ENCODE results near the gene DUSP12.
"Not testable (repeated sequence)": the region's sequence is repeated elsewhere in the genome, so short reads cannot be mapped to it uniquely, and the experiment has no call there.

Gene DUSP12

DNA sequence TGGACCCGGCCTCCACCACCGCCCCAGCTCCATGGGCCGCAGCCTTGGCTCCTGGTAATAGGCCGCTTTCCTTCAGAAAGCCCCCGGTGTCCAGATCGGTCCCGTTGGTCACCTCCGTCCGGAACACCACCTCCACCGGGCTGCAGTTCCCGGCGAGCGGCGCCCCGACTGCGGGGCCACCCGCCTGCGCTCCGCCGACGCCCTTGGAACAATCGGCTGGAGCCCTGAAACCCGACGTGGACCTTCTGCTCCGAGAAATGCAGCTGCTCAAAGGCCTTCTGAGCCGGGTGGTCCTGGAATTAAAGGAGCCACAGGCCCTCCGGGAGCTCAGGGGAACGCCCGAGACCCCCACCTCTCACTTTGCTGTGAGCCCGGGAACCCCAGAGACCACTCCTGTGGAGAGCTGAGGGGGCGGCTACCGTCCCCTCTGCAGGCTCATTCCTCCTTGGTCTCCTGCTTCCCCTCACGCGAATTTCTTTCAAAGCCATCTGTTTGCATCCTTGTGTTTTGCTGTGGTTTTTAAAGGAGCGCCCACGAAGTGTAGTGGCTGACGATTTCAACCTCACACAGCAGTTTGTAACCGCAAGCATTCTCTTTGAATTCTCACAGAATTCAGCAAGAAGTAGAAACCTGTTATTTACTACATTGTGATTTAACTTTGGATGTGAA lies 22.2 kb upstream of the DUSP12 start:
- DNase-seq (ENCODE audit: low read depth) = no peak

DNA sequence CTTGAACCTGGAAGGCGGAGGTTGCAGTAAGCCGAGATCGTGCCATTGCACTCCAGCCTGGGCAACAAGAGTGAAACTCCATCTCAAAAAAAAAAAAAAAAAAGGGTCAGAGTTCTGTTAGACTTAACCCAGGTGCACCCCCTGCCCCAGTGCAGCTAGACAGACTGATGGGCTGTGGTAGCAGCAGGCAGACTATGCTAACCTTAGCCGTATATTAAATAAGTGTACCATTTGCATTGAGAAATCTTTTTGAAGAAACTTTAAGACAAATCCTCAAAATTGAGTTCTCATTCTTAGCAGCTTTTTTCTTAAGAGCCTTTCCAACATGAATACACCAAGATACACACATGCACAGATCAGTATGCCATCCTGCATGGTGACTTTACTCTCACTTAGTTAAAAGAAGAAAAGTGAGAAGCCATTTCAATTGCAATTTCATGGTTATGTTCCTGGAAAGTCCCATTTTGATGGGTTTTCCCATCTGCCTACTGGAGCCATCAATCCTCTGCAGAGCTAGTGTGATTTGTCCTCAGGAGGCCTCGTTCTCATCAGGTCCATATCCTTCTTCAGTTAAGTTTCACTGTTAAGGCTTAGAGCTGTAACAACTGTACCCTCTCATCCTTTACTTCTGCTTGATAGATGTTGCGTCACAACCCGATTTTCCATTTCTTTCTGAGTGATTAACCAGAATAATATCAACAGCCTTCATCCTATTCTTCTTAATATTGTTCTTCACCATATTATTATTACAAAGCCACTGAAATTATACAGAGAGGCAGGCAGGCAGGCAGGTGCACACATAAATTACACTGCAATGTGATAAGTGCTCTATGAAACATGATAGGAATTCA lies 21.0 kb upstream of the DUSP12 start:
- DNase-seq (ENCODE audit: low read depth) = no peak

DNA sequence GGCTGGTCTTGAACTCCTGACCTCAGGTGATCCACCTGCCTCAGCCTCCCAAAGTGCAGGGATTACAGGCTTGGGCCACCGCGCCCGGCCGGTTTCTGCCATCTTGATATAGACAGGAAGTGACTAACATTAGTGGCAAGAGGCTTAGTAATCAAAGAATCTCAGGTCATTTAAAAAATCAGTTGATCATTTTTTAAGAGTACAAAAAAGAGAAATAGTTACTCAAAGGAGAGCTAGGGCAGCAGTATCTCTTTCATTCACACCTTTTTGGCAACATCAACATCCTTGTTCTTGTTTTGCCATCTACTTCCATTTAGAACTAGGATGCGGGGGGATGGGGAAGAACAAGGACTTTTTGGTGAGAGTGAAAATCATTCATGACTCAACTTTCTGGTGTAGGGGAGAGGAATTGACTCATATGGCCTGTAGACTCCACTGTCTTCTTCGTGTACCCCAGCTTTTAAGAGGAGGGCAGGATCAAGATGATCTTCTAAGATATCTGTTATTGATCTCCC lies 19.5 kb upstream of the DUSP12 start:
- DNase-seq (ENCODE audit: low read depth) = no peak

DNA sequence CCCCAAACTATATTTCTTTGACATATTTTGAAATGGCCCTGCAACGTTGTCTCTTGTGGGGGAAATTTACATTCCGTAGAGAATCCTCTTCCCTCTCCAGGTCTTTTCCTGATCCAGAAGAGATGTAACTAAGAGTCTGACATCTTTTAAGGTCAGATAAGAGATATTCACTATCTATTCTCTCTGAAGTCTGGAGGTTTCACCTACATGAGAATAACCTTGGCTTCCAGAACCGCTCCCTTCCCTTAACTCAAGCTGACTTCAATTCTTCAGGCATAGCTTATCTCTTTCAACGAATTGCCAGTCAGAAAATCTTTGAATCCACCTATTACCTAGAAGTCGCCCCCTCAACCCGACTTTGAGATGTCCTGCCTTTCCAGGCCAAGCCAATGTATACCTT lies 18.3 kb upstream of the DUSP12 start:
- no peak for DNase-seq (ENCODE audit: low read depth)

DNA sequence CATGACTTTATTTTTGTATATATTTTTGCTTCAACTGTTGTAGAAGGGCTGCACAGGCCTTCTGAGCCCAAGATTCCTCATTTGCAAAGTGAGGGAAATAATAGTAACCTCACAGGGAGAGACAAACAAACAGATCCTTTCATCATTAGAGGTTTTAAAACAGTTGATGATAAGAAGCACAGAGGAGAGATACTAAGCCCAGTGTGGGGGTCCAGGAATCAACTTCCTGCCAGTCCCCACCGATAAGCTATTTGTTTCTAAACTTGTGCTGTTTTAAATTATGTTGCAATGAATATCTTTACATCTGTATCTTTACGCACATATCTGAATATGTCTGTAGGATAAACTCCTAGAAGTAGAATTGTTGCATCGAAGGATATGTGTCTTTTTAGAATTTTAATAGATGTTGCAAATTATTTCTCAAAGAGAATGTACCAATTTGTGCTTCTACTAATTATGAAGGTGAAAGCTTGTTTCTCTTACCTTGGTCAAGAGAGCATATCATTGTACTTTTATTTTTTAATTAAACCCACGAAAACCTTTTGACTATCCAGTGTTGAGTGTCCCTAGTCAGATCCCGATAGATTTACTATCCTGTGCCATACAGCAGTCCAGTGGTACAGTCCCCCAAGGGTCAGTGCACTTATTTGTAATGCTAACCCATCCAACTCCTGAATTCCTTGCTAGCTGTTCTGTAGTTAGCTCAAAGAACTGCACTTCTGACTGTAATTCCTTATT lies 17.4 kb upstream of the DUSP12 start:
- no peak for DNase-seq (ENCODE audit: low read depth)

DNA sequence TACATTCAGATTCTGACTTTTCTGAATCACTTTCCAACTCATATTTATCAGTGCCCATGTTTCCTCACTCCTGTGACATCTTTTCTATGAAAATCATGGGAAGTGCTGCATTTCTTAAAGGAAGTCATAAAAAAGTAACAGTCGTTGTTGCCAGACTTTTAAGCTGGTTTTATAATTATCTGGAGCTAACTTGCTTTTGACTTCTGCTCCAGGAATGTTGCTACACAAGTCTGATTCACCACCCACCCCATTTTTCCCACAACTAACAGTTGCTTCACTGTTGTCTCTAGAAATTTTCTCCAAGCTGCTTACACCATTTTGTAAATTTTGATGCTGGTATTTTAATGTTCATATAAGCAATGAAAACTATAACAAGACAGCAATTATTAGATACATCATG lies 16.1 kb upstream of the DUSP12 start:
- DNase-seq (ENCODE audit: low read depth) = no peak

DNA sequence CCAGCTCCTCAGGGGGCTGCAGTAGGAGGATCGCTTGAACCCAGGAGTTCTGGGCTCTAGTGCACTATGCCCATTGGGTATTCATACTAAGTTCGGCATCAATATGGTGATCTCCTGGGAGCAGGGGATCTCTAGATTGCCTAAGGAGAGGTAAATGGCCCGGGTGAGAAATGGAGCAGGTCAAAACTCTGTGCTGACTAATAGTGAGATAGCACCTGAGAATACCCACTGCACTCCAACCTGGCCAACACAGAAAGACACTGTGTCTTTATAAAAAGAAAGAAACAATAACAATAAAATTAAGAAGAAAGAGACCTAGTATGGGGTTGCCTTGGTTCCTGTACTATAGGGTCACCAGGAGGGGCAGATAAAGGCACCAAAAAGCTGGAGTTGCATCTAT lies 13.7 kb upstream of the DUSP12 start:
- DNase-seq (ENCODE audit: low read depth) = no peak

DNA sequence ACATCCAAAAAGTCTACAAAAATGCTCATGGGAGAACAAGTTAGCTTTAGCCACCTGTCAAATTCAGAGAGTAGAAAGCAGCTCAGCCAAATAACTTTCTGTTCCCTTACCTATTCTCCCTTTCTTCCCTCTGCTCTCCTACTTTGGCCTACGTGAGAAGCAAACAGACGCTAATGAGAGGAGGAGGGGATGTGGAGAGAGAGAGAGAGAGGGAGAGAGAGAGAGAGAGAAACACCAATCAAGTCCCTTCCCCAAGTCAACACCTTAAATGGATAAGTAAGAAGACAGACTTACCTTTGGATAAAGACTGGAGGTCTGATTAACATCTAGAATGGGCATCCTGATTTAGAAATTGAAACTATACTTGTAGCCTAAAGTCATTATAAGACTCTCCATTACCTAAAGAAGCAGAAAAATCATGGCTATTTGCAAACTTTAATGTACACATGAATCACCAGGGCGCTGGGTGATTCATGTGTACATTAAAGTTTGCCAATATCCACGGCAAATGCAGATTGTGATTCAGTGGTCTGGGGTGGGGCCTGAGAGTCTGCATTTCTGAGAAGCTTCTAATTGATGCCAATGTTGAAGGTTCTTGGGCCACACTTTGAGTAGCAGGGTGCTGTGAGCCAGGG lies 13.1 kb upstream of the DUSP12 start:
- no peak for DNase-seq (ENCODE audit: low read depth)

DNA sequence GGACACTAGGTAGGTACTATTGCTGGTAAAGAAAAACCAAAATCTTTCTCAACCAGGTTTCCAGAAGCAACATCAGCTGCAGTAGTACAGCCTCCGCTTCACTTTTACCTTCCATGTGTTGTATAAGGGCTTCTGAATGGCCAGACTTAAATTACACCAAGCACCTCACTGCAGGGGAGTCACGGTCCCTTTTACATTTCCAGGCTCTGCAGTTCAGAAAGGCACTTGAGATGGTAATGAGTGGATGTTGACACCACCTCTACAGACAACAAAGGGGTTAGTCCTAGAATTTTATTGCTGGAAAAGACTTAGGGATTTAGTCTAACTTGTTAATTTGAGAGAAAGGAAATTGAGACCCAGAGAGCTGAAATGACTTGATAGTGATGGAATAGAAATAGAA lies 12.0 kb upstream of the DUSP12 start:
- no peak for DNase-seq (ENCODE audit: low read depth)

DNA sequence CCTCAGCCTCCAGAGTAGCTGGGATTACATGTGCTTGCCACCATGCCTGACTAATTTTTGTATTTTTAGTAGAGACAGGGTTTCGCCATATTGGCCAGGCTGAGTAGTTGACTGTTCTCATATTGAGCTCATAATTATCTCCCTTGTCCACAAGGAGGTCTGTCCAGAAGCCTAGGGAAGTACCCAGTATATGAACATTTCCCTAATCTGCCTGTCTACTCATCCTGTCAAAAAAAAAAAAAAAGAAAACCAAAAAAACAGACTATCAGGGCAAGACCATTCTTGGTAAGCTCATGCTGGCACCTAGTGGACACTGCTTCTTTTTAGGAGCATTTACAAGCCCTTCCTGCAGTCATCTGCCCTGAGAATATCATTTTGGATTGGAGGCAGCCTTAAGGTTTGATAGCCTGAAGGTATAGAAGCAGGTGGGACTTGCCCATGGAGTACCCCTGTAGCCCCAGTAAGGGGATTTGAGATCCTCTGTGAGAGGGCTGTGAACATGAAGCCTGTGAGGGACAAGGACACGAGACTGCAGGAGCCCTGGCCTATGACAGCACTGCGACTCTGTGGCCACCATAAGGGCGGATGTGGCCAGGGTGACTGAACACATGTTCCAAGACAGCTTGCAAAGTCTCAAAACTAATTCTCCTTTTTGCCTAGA lies 10.8 kb upstream of the DUSP12 start:
- peak; percentile 70 for DNase-seq (ENCODE audit: low read depth)

DNA sequence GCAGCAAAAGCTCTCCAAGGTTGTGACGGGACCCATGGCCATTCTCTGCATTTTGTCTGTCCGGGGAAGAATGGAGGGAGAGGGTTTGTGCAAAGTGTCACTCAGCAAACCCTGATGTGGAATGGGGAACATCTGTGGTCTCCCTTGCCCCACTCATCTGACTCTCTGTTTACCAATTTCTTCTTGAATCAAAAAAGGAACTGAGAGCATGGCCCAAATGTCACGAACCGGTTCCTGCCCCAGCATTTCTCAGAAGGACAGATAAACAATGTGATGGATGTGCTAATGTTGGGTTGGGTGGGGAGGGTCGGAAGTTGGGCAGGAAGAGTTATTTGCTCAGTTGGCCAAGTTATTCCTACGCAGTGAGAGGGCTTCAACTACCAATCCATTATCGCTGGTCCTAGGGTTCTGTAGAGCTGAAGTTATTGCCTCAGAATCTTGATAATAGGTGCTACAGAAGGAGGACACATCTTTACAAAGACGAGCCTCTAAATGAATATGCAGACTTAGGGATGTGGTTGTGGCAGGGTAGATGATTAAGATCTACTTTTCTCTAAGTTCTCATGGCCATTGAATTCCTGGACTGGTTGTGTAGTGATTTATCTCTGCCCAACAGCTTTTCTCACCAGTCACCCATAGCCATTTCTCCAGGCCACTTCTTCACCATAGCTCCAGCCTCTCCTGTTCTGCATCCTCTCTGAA lies 9.6 kb upstream of the DUSP12 start:
- DNase-seq (ENCODE audit: low read depth) = no peak

DNA sequence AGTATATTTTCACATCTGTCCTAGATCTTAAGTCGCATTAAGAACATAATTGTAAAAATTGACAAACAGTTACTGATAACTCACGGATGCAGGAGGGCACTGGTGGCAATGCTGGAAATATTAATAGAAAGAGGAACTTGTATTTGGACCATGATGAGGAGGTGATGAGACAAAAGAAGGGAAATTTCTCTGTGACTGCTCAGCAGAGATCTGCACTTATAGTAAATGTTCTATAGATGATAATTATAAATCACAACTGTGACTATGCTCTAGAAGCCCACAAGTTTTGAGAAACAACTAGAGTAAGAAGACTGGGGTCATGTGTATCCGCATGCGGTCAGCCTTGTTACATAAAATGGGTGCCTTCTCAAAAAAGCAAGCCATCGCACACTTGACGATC lies 8.7 kb upstream of the DUSP12 start:
- DNase-seq (ENCODE audit: low read depth) = no peak

DNA sequence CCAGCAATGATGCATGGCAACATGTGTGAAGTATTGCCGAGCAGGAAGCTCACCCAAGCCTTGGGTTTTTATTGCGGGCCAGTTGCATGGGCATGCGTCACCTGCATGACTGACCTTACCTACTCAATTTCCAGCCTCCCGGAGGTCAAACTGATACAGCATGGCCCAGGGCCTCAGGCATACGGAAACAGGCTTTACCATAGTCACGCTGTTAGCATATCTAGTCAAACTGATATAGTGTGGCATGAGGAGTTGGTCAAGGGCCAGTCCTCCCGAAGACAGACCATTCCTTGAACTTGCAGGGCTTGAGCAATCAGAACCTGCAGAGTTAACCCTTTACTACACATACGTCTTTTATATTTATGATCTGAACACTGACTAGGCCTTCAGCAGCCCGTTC lies 6.4 kb upstream of the DUSP12 start:
- DNase-seq (ENCODE audit: low read depth) = no peak

DNA sequence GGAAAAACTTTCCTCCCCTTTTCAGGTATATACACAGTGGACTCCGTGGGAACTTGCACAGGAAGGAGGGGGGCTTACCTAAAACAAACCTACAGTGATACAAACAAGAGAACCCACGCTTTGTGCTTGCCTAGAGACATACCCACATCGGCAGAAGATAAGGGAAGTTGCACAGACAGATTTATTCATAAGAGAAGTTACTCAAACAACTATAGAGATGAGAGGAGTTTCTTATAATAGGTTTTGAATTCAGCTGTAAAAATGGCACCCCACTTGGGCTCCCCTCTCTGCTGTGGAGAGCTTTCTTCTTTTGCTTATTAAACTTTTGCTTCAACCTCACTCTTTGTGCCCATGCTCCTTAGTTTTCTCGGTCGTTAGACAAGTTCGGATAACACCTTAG lies 1.8 kb upstream of the DUSP12 start:
- DNase-seq (ENCODE audit: low read depth) = no peak

DNA sequence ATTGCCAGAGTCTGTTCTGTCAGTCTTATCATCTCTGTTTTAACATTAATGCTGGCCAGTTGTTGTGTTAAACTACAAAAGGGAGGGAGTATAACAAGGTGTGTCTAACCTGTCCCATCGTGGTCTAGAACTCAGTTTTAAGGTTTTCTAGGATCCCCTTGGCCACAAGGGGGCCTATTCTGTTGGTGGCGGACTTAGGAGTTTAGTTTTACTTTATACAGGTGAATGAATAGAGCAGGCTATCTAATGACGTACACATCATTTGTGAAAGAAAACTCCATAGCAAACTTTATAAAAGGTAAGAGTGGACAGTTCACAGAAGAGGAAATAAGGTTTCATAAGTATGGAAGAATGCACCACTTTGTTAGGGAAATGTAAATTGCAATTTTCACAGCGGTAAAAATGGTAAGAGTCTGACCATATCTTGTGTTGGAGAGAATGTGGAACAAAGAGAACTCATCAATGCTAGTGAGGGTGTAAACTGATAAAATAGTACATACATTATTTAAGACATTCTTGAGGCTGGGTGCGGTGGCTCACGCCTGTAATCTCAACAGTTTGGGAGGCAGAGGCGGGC lies 14.0 kb downstream of the DUSP12 start:
- DNase-seq (ENCODE audit: low read depth) = no peak

DNA sequence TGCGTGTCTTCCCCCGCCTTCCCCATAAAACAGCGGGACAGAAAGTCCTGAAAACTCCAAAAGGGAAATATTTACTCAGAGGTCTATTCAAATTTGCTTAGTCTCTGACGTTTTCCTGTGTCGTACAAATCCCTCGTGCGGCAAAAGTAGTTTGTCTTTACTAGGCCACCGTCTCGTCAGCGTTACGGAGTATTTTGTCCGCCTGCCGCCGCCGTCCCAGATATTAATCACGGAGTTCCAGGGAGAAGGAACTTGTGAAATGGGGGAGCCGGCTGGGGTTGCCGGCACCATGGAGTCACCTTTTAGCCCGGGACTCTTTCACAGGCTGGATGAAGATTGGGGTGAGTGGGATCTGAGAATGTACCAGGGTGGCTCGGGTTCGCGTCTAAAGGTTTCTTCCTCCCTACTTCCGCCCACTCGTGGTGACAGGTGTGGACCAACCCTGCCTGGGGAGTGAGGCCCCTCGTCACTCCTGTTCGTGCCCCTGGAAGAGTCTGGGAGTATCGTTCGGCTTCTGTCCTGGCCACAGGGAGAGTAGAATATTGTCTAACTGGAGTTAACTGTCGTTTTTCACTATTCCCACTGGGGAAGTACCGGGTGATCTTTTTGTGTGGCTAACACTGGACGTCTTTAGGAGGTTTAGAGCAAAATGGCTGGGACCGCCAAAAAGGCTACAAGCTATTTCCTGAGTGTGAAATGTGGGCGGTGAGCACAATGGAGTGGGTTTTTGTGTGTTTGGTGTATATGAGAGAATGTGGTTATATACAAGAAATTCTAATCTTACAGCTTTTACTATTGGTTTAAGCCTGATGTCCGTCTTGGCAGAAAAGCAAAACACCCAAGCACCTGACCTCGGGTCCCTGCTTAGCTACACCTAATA lies 16.8 kb downstream of the DUSP12 start, which contains the start of gene ATF6:
Gene ATF6, plus strand, starts transcription at position 219 of the 880 bp plus-strand sequence. Its CDS starts 41 bp downstream, at position 260.
- DNase-seq (ENCODE audit: low read depth) = peak; percentile 85

DNA sequence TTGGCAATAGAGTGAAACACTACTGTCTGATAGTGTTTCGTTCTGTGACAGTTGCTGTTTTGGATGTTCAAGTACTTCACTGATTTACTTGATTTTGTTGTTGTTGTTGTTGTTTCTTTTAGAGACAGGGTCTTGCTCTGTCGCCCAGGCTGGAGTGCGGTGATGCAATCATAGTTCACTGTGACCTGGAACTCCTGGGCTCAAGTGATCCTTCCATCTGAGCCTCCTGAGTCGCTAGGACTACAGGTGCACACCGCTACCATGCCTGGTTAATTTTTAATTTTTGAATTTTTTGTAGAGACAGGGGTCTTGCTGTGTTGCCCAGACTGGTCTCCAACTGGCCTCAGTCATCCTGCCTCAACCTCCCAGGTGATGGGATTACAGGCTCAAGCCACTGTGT lies 18.9 kb downstream of the DUSP12 start:
- no peak for DNase-seq (ENCODE audit: low read depth)

DNA sequence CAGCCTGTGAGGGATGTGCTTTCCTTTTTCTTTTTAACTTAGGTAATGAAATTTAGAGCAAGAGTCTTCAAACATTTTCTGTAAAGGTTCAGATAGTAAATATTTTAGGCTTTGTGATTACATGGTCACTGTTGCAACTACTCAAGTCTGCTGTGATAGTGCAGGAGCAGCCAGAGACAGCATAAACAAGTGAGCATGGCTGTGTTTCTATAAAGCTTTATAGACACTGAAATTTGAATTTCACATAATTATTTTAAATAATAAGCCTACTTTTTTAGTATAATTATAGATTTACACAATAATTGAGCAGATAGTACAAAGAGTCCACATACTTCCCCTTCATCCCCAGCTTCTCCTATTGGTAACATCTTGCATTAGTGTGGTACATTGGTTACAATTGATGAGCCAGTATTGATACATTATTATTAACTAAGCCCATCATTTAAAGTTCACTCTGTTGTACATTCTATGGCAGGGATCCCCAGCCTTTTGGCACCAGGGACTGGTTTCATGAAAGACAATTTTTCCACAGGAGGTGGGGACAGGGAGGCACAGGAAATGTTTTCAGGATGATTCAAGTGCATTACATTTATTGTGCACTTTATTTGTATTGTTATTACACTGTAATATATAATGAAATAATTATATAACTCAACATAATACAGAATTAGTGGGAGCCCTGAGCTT lies 19.5 kb downstream of the DUSP12 start:
- DNase-seq (ENCODE audit: low read depth) = no peak

DNA sequence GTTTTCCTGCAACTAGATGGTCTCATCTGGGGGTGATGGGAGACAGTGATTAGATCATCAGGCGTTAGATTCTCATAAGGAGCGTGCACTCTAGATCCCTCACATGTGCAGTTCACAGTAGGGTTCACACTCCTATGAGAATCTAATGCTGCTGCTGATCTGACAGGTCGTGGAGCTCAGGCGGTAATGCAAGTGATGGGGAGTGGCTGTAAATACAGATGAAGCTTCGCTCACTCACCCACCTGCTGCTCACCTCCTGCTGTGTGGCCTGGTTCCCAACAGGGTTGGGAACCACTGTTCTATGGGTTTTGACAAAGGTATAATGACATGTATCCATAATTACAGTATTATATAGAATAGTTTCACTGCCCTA lies 20.1 kb downstream of the DUSP12 start:
- DNase-seq (ENCODE audit: low read depth) = not testable (repeated sequence)

All from fibroblast of the conjunctiva (primary cell).